Measurements from ENCODE around the gene IMMP1L.
"Not testable (repeated sequence)": the region's sequence is repeated elsewhere in the genome, so short reads cannot be mapped to it uniquely, and the experiment has no call there.

The IMMP1L gene, protein sequence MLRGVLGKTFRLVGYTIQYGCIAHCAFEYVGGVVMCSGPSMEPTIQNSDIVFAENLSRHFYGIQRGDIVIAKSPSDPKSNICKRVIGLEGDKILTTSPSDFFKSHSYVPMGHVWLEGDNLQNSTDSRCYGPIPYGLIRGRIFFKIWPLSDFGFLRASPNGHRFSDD

DNA sequence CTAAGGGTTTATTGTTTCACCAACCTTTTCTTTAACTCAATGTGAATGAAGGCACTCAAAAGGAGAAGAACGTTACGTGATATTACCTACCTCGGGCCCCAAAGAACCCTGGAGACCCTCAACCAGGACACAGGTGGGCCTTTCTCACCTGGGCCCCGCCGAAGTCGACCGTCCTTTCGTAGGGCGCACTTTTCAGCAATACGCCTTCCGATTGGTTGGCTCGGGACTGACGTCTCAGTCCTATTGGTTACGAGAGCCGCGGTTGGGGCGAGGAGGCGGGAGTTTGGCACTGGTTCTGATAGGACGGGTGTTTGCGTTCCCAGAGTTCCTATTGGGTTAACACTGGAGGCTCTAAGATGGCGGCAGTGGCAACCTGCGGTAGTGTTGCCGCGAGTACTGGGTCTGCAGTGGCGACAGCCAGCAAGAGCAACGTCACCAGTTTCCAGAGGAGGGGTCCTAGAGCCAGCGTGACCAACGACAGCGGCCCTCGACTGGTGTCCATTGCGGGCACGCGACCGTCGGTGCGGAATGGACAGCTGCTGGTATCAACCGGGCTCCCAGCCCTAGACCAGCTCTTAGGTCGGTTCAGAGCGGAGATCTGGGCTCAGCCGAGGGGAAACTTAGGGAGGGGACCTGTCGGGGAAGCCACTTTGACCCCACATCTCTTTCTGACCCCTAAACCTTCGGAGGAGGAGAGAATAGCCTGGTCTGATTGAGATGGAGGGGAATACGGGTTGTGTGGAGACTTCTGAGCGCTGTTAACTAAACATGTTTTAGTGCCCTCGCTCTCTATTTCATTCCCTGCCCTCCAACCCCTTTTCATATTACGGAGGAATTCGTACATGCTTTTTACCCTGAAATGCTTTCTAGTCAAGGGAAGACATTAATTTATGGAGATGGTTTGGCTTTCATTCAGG lies at the start of gene IMMP1L, which contains the start of gene ELP4:
TSS of gene IMMP1L (minus strand) at position 194 of the 917 bp plus-strand sequence. CDS start 46,346 bp downstream, outside the sequence.
TSS of gene ELP4 (plus strand) at position 339 of the 917 bp plus-strand sequence. CDS start at position 357, 18 bp downstream.
- DNase-seq = peak; percentile 75 to 89

DNA sequence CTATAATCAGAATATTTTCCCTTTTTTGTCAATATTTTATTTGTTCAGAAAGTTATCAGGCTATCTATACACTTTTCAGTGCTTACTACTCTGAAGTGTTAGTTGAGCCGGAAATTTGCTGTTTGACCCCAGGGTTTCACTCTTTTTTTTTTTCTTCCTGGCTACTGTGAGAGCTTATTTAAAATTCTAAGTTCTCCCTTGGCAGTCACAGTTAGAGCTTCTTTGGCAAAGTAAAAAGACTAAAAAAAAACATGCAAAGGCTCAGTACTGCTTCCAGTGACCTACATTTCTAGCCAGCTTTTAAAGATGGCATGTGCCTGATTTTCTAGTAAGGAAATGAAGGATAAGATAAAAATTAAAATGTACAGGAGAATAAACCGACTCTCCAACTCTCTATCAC lies 48.6 kb upstream of the IMMP1L start:
- DNase-seq = no peak

DNA sequence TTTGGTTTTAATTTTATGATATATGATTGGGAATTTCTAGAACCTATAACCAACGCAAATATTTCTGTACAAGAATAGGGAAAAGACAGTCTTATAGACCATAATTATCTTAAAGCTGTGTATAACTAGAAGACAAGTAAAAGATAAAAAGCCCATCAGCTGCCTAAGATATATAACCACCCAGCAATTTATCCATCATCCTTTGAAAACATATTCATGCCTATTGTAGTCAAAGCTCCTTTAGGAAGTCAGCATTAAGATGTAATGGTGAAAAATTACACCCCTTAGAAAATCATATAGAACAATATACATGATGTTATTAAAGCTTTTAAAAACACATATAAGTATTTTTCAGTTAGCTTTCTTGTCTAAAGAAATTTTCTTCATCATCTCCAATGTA lies 46.5 kb upstream of the IMMP1L start:
- no peak for DNase-seq

DNA sequence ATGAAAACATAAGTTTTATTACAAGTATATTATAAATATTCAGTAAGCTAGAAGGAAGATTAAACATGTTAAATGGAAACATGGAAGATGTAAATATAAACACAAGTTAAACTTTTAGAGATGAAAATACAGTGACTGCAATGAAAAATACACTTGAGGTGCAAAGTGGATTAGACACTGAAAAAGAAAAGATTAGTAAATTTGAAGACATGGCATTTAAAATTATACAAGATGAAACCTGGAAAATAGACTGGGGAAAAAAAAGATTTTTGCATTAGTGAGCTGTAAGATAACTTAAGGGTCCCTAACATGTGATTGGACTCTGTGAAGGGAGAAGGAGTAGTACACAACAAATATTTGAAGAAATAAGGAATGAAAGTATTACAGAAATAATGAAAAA lies 33.4 kb upstream of the IMMP1L start:
- no peak for DNase-seq

DNA sequence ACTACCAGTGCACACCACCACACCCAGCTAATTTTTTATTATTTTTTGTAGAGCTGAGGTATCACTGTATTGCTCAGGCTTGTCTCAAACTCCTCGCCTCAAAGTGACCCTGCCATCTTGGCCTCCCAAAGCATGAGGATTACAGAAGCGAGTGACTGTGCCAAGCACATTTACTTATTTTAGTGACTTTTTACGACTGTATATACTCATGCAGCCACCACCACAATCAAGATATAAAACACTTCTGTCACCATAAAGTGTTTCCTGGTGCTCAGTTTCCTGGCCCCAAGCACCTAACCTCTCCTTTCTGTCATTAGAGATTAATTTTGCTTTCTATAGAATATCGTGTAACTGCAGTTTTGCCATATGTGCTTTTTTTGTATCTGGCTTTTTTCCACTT lies 26.1 kb upstream of the IMMP1L start:
- no peak for DNase-seq

DNA sequence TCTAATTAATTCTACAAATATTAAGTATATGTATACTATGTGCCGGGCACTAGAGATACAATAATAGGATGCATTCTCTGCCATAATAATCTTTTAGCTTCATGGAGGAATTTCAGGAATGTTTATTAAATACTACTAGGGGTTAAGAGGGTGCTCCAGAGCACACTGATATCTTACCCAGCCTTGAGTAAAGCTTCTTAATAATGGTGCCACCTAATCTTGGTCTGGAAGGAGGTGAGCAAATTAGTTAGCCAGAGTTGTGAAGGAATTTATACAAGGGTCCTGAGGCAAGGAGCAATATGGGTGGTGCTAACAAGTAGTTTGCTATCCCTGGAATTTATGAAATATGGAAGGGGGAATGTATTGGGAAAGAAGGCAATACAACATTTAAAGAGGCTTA lies 21.9 kb upstream of the IMMP1L start:
- no peak for DNase-seq

DNA sequence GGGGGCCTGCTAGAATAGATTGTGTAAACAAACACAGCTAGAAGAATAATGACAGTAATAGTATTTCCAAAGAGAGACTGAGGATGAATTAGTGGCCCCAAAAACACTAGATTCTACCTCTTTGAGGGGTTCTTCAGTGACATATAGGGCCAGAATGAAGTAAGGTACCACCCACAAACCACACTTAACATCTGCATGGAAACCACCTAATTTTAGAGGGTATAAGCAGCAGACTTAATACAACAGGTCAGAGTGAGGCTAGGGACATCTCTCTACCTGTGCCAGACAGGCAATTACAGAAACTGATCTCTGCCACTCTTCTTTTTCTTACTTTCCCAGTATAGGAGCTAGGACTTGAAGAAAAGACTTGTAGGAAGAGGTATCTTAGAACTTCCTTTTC lies 20.3 kb upstream of the IMMP1L start:
- DNase-seq = no peak

DNA sequence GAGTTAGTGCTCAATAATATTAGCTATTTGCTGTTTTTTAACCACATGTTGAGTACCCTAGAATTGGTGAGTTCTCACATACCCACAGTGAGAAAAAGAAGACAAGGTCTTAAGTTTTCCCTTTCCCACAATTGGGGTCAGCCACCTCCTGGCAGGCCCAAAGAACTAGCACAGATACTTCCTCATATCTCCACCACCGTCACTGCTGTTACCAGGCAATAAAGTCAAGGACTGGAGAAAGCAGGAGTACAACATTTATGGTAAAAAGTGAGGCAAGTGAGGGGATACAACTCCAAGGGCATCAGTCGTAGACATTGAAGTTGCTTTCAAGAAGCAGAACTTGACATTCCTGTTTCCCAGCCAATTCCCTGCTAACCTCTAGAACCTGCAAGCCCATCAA lies 19.8 kb upstream of the IMMP1L start:
- DNase-seq = no peak

DNA sequence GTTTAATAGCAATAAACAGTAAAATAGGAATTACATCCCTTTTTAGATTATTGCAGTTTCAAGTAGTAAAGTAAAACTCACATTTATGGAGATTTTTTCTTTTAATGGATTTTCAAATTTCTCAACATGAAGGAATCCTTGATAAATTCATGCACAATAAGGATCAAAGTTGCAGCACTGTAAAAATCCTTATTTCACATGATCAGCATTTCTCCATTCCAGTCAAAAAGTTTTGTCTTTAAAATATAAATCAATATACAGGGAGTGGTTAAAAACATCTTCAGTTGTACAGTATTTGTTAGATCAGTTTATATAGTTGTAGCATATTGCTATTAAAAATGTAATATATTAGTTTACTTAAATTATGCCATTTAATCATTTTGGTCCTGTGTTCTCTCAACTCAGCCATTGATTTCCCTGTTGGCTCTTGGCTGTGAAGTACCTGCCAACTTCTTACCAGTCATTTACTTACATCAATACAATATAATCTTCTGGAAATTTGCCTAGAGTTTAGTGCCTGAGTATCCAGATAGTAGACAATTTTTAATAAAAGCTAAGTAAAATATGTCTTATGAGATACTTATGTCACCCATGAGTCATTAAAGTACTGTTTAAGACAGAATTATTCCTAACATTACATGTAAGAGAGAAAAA lies 12.2 kb upstream of the IMMP1L start:
- DNase-seq = no peak

DNA sequence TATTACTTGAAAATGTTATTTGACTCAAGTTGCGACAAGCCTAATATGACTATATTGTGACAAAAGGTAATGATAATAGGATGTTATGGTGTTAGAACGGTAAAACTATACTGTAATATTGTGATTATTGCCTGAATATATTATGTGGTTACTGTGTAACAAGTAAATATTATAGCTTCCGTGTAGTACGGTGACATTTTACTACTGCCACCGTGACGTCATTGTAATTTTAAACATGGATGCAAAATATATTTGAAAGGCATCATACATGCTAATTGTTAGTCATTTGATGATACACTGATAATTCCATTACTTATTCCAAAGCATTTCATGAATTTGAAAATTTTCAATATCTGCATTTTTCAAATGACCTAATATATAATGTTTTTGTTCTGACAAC lies 2.7 kb upstream of the IMMP1L start:
- DNase-seq = no peak

DNA sequence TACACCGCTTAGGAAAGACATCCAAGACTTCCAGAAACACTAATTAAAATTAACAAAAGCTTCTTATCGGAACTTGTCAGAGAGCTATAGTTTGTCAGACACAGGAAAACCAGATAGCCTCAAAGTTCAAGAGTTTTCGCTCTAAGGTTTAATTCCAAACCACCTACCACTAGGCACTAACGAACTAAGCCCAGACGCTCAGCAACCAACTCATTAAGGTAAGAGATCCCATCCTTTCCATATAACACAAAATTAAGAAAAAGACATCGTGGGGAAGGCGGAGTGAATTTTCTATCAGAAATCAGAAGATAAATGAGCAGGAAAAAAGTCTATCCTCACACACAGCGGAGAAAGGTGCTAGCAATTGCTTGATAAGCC lies 382 bp downstream of the IMMP1L start:
- no peak for DNase-seq

DNA sequence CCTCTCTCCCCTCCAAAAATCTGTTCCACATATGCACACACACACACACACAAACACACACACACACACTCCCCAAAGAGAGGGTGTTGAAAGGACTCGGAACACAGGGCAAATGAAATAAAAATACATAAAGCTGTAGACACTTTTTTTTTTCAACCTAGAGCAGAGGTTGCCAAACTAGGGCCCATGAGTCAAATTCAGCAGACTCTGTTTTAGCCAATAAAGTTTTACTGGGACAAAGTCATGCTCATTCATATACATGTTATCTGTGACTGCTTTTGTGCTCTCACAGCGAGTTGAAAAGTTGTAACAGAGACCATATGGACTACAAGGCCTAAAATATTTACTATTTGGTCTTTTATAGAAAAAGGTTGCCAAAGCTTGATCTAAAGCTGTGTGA lies 8.9 kb downstream of the IMMP1L start:
- DNase-seq = no peak

DNA sequence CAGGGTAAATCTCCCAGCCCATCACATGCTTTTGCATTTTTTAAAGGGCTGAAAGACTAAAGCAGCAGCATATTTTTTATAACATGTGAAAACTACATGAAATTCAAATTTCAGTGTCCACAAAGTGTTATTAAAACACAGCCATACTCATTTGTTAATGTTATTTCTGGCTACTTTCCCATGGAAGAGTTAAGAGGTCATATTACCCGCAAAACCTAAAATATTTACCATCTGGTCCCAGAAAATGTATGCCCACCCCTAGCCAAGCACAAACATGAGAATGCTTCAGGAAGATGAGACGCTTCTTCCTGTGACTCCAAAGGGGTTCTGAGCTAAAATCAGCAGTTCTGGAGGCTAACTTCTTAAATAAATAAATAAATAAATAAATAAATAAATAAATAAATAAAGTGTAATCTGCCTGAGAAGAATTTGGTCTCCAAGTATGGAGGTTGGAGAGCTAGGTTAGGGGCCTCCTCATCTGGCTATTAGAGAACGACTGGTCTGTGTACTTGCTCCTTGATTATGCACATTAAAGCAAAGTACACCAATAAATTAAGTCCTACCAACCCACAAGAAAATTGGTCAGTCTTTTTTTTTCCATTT lies 9.7 kb downstream of the IMMP1L start:
- DNase-seq = no peak

DNA sequence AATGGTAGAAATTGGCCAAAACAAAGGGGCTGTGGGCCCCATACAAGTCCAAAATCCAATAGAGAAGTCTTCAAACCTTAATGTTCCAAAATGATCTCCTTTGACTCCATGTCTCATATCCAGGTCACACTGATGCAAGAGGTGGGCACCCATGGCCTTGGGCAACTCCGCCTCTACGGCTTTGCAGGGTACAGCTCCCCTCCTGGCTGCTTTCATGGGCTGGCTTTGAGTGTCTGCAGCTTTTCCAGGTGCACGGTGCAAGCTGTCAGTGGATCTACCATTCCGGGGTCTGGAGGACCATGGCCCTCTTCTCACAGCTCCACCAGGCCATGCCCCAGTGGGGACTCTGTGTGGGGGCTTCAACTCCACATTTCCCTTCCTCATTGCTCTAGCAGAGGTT lies 15.7 kb downstream of the IMMP1L start:
- not testable (repeated sequence) for DNase-seq

DNA sequence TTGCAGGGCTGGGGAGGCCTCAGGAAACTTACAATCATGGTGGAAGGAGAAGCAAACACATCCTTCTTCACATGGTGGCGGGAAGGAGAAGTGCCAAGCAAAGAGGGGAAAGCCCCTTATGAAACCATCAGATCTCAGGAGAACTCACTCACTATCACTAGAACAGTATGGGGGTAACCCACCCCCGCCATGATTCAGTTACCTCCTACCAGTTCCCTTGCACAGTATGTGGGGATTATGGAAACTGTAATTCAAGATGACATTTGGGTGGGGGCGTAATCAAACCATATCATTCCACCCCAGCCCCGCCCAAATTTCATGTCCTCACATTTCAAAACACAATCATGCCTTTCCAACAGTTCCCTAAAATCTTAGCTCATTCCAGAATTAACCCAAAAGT lies 16.2 kb downstream of the IMMP1L start:
- no peak for DNase-seq

DNA sequence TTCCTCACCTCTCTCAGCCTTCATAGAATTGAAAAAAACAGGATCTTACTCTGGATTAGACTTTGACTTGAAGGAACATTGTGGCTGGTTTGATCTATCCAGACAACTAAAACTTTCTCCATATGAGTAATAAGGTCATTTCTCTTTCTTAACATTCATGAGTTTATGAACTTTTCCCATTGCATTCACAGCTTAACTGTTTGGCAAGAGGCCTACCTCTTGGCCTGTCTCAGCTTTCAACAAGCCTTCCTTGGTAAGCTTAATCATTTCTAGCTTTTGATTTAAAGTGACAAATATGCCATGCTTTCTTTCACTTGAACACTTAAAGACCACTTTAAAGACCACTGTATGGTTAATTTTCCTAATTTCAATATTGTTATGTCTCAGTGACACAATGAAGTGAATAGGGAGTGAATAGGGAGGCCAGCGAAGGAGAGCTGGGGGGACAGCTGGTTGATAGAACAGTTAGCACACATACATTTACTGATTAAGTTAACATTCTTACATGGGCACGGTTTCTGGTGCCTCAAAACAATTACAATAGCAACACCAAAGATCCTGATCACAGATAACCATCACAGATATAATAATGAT lies 17.0 kb downstream of the IMMP1L start:
- no peak for DNase-seq

DNA sequence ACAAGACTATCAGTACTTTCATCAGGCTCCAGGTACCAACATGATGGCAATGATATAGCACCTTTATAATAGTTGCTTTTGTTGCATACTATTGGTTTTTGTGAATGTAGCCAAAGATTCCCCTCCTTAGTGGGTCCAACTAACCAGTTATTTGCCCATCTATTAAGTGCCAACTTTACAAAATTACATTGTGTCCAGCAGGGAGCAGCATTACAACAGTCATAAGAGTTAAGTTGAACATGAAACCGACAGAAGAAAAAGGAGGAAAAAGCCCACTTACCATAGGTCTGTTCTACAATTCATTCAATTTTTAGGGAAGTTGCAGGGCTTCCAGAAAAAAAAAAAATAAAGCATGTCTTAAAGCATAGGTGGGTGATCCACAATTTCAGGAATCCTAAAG lies 21.6 kb downstream of the IMMP1L start:
- DNase-seq = peak in 1 of 2 experiments; percentile 9

DNA sequence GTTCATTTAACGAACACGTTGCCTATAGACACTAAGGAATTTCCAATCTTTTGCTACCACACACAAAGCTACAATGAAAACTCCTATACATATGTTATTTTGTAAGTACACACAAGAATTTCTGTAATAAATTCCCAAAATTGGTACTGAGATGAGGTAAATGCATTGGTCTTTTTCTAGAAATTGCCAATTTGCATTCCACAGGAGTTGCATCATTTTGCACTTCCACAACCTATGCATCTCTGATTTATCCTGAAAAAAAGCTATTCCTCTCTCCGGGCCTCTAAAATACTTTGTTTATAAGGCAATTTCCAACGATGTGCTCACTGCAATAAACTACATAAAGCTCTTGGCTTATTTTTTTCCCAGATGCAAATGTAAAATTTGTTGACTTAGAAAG lies 24.9 kb downstream of the IMMP1L start:
- DNase-seq = no peak

DNA sequence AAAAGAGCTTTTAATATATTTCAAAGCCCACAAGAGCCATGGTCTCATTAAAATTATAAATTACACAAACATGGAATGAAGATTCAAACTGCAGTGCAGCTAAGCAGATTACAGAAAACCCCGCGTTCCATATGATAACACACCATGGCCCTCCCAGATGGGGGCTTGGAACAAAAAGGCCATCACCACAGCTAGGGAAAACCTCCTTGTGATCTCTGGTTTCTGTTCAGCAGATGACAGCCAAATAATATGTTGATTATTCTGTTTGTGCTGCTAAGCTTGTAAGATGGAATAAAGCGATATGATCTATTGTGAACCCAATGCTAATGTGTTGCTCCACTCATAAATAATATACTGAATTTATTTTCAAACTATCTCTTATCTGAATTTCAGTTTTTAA lies 28.5 kb downstream of the IMMP1L start:
- no peak for DNase-seq

DNA sequence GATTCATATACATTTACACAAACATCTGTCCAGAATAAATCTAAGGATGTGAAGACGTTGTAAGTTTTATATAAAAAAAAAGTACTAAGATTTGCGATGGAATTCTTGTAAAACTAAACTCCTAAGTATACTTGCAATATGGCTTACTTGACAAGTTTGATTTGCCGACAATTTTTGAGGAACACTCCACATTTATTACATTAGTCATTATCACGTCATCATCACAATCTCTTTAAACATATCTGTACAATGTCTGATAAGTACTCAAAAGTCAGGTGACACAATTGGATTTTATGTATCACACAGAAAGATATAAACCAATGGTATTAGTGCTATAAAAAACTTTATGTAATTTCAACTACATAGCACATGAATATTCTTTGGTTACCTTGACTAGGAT lies 30.4 kb downstream of the IMMP1L start:
- no peak for DNase-seq

DNA sequence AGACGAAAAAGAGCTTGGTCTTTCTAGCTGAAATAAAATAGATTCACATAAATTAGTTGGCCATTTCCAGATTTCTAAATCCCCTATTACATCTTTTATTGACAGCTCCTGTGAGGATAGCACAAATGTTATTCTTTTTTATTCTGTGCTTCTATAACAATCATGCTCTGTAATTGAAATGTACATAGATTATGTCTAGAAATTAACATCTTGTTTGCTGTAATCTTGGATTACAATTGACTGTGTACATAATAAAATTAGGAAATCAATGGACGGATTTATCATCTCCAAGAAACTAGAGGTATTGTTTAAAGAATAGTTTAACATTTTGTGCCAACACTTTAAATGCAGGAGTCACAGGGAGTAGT lies 31.2 kb downstream of the IMMP1L start:
- no peak for DNase-seq

DNA sequence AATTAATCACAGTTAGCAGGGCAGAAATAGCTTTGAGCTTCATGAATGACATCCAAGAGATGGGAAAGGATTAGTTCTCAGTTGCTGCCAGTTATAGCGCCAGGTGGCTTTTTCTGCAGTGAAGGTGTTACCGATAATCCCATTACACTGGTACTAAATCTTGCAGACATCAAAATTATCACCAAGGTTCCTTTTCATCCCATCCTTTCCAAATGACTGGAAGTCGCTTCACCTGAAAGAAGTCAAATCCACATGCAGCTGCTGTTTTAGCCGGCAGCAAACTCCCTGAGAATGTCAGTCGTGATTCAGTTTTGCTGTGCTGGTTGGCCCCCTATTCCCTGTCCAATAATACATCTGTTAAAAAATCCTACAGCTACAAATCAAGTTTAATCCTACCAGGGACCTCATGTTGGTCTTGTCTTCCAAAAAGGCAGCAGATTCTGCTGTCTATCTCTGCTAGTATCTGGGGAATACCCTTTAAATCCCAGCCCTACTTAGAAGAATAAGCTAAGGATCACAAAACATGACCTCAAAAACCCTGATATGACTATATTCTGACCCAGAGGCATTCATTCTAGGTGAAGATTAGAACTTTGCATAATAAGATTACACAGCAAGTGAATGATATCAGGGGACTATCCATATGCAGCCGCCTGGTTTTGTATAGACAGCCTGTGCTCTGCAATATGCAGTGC lies 31.7 kb downstream of the IMMP1L start:
- DNase-seq = no peak

DNA sequence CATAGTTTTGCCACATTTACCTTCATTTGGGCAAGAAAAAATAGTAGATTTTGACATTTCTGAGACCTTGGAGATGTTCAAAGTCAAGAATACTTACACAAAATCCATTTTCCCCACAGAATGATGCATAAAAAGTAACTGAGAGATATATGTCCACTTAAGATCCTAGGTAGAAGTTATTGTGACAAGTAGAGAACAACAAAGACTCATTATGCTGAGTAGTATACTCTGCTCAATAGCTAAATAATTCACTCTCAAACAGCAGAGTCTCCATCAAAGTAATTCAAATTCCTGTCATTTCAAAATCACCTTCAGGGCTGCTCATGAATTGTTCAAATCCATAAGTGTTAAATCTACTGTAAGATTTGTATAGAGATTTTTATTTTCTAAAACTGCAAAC lies 35.3 kb downstream of the IMMP1L start:
- DNase-seq = no peak

All from SW 1271 (cell line).